ELF-1 (cell line): Measurements from ENCODE around the gene RNF224.

Experiments used
- DNase-seq: peaks from one replicate; pipeline ENCODE4 v3.0.0-alpha.2; 2016; ENCODE audit warnings: low read depth, low spot score

Gene RNF224

GRCh38 chr9:137227054-137227852, at the start of gene RNF224:
TSS of gene RNF224 (plus strand) at chr9:137227502. CDS start at chr9:137228336, 834 bp downstream.
- peak; percentile 87 for DNase-seq

GRCh38 chr9:137178201-137178938, 48.9 kb upstream of the RNF224 start:
- DNase-seq = no peak

- no peak for DNase-seq
Observed at GRCh38 chr9:137178939-137179630, 48.2 kb upstream of the RNF224 start.

- DNase-seq = no peak
Observed at GRCh38 chr9:137179761-137180160, 47.5 kb upstream of the RNF224 start.

- no peak for DNase-seq
Observed at GRCh38 chr9:137180491-137180890, 46.8 kb upstream of the RNF224 start.

- DNase-seq = no peak
Observed at GRCh38 chr9:137181680-137182079, 45.6 kb upstream of the RNF224 start.

GRCh38 chr9:137182836-137183235, 44.5 kb upstream of the RNF224 start:
- no peak for DNase-seq

- DNase-seq = no peak
Observed at GRCh38 chr9:137183980-137184595, 43.2 kb upstream of the RNF224 start.

- no peak for DNase-seq
Observed at GRCh38 chr9:137184881-137185660, 42.2 kb upstream of the RNF224 start.

GRCh38 chr9:137185921-137186320, 41.4 kb upstream of the RNF224 start:
- no peak for DNase-seq

- no peak for DNase-seq
Observed at GRCh38 chr9:137186385-137186784, 40.9 kb upstream of the RNF224 start.

- DNase-seq = no peak
Observed at GRCh38 chr9:137187386-137187785, 39.9 kb upstream of the RNF224 start.

GRCh38 chr9:137188086-137188489, 39.2 kb upstream of the RNF224 start:
- no peak for DNase-seq

- DNase-seq = peak; percentile 93
Observed at GRCh38 chr9:137188490-137189296, 38.6 kb upstream of the RNF224 start, which contains the start of the genes ANAPC2 and SSNA1. TSS of gene ANAPC2 (minus strand) at chr9:137188560. CDS start at chr9:137188532, 28 bp downstream. TSS of gene SSNA1 (plus strand) at chr9:137188676. CDS start at chr9:137188727, 51 bp downstream.

- DNase-seq = no peak
Observed at GRCh38 chr9:137189297-137190295, 37.7 kb upstream of the RNF224 start.

GRCh38 chr9:137190315-137190856, 36.9 kb upstream of the RNF224 start:
- no peak for DNase-seq

- no peak for DNase-seq
Observed at GRCh38 chr9:137191245-137191644, 36.1 kb upstream of the RNF224 start.

- no peak for DNase-seq
Observed at GRCh38 chr9:137191691-137192447, 35.4 kb upstream of the RNF224 start.
